SU-DHL-6 (cell line): Measurements from ENCODE around the gene EMC7.

Experiments
- CTCF ChIP-seq: fragments of 200-600 bp; sonication (generic); IDR thresholded peaks from one replicate; pipeline ENCODE4 v1.5.1; 2017; ENCODE audit warnings: antibody characterized with exemption, mild to moderate bottlenecking, low read length, moderate library complexity; ENCODE audit not compliant: insufficient read depth, poor library complexity, severe bottlenecking
- EZH2phosphoT487 ChIP-seq: fragments of 200-600 bp; sonication (generic), shearing (Covaris generic); conservative IDR thresholded peaks from 2 replicates; pipeline ENCODE4 v1.6.1; 2018; ENCODE audit warnings: mild to moderate bottlenecking, antibody characterized with exemption, low read length, moderate library complexity, mixed read lengths

- TF ChIP-seq CTCF, result no peak
- no peak for TF ChIP-seq EZH2phosphoT487
Observed at GRCh38 chr15:34101366-34102174, at the start of gene EMC7, which contains the start of gene PGBD4.
